GM18907 (cell line): ENCODE measurements around the gene ZKSCAN1.

Source experiments
- ATAC-seq: cut with Tn5 transposase; IDR thresholded peaks from one replicate; pipeline ENCODE4 v1.9.1; 2021; ENCODE audit warnings: mild to moderate bottlenecking, moderate library complexity; ENCODE audit not compliant: unreplicated experiment

The ZKSCAN1 gene

DNA sequence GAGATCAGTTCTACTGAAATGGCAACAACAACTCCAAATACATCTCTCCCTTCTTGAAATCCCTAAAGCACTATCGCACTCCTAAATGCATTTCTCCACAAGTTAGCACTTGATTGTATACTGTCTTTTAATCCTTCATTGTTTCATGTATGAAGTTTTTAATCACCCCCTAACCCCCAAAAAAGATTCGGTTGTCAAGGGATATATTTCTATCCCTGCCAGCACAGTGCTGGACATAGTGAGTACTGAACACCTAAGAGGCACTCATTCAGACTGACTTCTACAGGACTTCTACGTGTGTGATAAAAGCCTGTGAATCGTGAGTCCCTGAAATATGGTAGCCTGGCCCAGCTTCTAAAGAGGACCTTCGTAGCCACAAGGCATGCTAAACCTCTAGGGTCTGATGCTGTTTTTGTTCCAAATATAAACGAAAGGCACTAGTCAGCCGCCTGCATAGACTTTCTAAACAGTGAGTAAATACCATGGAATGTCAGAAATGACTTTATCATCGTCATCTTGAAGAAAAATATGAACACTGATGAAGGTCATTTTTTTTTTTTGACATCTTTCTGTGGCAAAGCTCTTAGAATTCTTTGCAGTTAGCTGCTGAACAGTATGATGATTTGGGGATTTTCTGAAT lies 19.6 kb downstream of the ZKSCAN1 start:
- no peak for ATAC-seq

DNA sequence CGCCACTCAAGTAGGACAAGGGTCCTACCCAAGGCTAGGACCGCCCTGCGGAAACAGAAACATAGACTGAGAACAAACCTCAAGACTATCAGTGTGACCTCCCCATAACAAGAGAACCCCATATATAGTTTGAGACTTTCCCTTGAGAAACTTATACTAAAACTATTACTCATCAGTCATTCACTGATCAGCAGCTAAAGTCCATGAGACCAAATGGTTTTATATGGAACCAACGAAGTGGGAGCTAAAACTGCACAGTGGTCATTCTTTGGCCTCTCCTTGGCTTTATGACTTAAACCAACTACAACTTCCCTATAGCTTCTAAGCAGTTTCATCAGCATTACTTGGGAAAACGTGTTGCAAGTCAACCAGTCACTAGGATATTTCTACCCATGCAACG lies 20.5 kb downstream of the ZKSCAN1 start:
- no peak for ATAC-seq

DNA sequence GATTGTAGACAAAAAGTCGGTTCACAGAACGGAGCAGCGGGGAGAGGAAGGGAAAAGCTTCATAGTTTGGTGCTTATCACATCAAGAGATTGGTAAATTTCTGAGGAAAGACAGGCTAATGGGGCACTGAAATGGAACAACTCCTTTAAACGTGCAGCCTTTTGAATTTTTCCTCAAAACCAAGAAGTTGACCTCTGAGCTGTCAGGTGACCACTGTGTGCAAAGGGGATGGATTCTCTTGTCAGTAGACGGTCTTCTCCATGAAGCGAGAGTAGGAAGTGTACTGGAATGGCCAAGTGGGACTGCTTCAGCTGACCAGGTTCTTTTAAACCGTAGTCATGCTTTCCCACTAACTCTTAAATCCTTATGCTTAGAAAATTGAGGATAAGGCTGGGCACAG lies 22.9 kb downstream of the ZKSCAN1 start:
- ATAC-seq = no peak

DNA sequence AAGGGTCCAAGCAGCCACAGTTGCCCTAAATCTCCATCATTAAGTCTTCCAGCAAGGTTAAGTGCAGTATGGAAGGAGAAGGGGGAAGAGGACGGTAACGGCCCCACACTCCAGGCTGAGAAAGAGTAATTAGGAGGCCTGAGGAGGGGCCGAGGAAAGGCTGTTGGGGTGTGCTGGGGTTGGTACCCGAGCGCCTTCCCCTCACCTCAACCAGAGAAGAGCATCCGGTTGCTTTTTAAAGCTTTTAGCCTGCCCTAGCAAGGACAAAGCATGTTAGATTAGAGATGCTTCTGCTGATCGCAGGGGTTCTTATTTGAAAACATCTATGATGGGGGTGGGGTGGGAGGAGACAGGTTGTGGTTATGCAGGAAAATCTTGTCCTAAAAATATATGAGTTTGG lies 25.2 kb downstream of the ZKSCAN1 start:
- ATAC-seq = no peak

DNA sequence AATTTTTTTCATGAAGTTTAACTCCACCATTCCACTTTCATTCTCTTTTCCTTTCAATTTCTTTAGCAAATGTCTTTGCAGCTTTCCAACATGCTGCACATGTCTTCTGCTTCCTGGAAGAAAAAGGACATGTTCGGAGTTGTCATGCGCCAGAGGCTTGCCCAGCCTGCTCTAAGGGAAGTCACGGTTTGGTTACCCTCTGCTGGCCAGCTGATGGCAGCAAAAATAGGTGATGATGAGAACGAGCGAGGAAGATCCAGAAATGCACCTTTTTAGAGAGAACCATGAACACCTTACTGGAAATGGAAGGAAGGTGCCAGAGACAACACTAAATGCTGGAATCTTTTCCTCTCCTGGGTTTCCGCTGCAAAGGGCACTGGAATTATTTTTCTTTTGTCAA lies 29.3 kb downstream of the ZKSCAN1 start:
- no peak for ATAC-seq

DNA sequence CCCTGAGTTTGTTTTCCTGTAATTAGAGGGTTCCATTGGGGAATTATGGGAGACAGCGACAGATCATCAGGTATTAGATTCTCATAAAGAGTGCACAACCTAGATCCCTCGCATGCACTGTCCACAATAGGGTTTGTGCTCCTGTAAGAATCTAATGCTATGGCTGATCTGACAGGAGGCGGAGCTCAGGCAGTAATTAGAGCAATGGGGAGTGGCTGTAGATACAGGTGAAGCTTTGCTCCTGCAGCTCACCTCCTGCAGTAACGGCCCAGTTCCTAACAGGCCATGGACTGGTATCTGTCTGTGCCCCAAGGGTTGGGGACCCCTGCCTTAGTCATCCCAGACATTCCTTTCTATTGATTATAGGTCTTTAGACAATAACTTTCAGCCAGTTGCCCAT lies 33.3 kb downstream of the ZKSCAN1 start:
- no peak for ATAC-seq

DNA sequence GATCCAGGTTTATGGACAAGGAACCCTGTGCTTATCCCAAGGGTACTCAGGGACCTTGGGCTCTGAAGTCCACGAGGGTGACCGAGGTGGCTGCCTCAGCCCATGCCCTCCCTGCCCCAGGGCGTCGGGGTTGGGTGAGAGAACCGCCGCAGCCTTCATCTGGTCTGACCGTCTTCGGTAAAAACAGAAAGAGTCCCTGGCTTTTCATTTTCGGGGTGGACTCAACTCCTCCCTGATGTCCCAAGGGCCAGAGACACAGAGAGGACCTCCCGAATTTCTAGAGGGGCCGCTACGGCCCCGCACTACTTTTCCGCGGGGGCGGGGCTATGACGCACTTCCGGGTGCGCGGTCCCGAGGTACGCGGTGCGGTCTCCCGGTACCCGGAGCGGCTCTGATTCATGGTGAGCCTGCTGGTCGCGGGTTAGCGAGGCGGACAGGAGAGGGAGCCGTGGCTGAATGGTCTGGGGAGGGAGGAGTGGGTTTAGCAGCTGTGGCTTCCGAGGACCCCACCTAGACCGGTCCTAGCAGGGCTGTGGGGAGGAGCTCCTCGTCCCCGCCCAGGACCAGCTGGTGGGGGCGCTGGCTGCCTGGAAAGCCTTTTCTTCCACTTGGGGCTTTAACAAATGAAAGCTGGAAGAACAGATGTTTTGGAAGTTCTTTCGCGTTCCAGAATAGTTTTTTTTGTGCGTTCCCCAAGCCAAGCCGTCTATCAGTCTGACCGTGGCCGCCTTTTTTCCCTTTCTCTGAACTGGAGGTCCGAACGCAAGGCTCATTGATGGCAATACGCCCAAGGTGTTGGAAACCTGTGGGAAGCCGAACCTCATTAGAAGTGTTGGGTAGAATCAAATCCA lies 34.3 kb downstream of the ZKSCAN1 start, which contains the start of gene ZSCAN21:
Gene ZSCAN21 (plus strand): TSS at position 334 of the 851 bp plus-strand sequence. CDS start 7,233 bp downstream, outside the sequence.
- peak; percentile 81 for ATAC-seq

DNA sequence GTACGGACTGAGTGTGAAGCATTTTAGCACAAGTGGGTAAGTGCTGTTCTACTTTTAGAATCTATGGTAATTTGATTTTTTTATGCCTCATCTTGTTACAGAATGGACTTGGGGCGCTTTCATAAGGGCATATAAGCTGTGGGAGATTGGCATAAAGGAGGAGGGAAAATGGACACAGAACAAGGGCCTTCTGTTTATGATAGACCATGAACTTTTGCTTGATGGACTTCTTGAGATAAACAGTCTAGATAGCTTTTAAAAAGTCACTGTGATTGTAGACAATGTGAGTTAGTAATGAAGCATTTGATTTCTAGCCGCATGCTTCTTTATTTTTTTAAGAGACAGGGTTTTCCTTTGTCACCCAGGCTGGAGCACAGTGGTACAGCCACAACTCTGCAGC lies 36.2 kb downstream of the ZKSCAN1 start:
- ATAC-seq = no peak

DNA sequence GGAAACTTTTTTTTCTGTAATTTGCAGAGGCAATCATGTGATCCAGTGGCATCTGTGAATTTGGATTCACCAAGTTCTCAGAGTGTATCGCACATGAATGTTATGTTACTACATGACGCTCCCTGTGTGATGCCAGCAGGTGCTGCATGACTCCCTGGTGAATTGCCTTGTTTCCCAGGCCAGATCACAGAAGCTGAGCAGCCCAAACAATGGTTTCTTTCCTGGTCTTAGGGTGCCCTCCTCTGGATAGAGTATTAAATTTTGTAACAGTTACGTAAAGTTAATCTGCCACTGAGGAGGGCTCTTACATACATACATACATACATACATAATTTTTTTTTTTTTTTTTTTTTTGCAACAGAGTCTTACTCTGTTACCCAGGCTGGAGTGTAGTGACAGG lies 37.8 kb downstream of the ZKSCAN1 start:
- ATAC-seq = no peak

DNA sequence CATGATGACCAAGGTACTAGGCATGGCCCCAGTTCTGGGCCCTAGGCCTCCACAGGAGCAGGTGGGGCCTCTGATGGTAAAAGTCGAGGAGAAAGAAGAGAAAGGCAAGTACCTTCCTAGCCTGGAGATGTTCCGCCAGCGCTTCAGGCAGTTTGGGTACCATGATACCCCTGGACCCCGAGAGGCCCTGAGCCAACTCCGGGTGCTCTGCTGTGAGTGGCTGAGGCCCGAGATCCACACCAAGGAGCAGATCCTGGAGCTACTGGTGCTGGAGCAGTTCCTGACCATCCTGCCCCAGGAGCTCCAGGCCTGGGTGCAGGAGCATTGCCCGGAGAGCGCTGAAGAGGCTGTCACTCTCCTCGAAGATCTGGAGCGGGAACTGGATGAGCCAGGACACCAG lies 41.6 kb downstream of the ZKSCAN1 start:
- no peak for ATAC-seq

DNA sequence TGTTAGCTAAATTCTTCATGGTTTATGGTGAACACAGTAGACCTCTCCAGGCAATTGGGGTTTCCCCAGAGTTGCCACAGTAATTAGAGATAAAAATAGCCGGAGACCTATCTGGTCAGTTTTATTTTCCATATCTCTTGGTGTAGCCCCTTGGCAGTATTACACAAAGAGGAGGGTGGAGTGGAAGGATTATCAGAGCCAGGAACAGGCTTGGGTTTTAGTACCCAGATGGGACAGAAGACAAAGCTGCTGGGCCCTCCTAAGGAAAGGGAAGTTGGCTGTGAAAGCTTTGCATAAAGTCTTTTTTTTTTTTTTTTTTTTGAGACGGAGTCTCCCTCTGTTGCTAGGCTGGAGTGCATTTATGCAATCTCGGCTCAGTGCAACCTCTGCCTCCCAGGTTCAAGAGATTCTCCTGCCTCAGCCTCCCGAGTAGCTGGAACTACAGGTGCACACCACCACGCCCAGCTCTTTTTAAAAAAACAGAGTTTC lies 43.9 kb downstream of the ZKSCAN1 start:
- no peak for ATAC-seq

DNA sequence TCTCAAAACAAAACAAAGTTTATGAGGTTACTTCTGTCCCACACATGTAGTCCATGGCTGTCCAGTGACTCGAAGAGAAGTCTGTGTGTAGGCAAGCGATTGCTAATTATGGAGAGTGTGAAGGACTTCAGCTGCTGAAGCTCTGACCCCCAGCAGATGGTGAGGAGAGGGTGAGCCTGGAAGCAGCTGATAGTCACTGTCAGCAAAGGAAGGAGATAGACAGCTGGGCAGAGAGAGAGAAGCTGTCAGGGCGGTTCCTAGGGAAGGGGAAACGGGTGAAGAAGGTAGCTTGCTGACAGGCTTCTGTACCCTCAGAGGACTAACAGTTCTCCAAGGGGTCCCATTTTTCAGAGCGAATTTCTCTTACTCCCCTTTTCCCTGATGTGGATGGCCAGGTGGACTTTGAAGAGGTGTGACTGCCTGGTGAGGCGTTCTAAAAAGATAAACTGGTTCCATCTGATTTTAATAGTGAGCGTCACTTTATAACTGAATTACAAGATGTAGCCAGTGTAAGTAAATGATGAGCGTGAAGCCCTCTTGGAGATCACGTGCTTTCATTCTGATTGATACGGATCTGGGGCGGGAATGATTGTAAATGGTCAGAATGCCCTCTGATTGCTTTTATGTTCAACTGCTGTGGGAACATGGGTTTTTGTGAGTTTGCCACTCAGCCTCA lies 46.3 kb downstream of the ZKSCAN1 start:
- no peak for ATAC-seq

DNA sequence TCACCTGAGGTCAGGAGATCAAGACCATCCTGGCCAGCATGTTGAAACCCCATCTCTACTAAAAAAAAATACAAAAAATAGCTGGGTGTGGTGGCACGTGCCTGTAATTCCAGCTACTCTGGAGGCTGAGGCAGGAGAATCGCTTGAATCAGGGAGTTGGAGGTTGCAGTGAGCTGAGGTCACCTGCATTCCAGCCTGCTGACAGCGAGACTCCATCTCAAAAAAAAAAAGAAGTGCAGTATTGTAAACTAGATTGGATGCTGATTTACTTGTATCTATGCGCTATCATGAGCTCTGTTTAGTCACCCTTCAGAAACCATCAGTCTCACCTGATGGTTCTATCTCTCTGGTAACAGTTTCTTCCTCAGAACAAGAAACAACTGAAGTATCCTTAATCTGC lies 48.0 kb downstream of the ZKSCAN1 start:
- no peak for ATAC-seq

DNA sequence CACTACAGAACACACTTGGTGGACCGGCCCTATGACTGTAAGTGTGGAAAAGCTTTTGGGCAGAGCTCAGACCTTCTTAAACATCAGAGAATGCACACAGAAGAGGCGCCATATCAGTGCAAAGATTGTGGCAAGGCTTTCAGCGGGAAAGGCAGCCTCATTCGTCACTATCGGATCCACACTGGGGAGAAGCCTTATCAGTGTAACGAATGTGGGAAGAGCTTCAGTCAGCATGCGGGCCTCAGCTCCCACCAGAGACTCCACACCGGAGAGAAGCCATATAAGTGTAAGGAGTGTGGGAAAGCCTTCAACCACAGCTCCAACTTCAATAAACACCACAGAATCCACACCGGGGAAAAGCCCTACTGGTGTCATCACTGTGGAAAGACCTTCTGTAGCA lies 48.8 kb downstream of the ZKSCAN1 start:
- no peak for ATAC-seq

DNA sequence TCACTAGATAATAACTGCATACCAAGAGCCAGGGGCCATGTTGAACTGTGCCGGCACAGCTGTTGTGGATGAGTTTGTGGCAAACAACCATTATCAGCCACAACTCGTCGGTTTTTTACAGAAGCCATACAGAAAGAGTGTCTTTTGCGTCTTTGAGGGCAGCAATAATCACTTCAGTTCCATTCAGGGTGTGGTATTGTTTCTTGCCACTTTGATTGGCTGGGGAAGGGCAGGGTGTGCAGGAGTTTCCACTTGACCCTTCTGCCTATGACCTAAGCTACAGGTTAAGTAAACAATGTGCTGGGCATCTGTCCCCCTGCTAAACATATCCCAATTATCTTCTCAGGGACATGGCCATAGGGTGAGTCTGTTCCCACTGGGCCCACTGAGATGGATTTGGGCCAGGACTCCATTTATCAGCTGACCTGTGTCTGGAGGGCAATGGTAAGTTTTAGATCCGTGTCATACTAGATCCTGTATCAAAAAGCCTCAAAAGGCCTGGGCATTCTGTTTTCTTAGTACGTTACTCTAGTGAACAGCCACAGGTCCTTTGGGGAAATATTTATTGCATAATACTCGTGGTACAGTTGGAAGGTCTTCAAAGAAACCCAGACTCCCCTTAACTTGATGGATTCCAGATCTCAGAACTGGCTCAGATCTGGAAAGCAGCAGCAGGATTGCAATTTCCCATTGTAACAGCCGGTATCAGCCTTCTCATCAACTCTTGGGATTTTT lies 50.2 kb downstream of the ZKSCAN1 start:
- ATAC-seq = no peak

DNA sequence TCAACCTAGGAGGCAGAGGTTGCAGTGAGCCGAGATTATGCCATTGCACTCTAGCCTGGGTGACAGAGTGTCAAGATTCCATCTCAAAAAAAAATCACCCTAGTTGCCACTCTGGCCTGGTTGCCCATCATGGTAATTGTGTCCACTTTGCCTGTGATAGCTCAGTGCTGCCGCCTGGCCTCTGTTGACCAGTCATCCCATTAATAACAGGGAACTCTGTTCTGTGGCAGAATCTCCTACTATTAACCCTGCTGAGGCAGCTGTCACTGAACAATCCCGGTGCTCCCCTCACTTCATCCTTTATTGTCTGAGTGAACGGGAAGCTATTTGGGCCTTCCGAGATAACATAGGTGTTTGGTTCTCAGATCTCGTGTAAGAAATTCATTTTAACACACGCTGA lies 51.6 kb downstream of the ZKSCAN1 start:
- no peak for ATAC-seq

DNA sequence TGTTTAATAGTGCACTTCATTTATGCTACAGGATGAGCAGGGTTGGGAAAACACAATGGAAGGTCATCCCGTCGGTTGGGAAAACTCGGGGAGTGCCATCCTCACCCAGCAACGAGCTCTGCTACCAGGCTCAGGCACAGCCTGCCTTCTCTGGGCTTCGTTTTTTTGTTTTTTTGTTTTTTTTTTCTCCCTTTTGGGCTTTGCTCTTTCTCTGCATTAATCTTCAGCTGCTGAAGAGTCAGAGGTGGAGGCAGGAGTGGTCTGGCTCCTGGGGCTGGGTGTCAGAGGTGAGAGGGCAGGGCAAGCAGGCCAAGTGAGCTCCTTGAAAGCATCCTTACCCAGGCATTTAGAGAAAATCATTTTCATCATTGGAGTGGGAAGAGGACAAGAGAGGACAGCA lies 54.6 kb downstream of the ZKSCAN1 start:
- ATAC-seq = no peak

DNA sequence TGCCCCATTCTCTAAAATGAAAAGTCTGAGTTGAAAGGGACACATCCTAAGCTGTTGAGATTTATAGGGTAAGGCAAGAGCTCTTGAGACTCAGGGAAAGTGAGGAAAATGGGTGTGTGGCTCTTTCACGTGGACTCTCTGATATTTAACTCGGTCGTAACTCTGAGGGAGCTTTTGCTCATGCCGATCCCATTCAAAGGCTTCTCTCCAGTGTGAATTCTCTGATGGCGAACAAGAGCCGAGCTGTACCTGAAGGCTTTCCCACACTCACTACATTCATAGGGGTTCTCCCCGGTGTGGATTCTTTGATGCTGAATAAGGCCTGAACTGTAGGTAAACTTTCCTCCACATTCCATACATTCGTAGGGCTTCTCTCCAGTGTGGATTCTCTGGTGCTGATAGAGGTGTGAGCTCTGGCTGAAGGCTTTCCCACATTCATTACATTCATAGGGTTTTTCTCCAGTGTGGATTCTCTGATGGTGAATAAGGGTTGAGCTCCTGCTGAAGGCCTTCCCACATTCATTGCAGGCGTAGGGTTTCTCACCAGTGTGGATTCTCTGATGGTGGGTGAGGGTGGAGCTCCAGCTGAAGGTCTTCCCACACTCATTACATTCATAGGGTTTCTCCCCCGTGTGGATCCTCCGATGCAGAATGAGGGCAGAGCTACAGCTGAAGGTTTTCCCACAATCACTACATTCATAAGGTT lies 55.8 kb downstream of the ZKSCAN1 start:
- no peak for ATAC-seq

DNA sequence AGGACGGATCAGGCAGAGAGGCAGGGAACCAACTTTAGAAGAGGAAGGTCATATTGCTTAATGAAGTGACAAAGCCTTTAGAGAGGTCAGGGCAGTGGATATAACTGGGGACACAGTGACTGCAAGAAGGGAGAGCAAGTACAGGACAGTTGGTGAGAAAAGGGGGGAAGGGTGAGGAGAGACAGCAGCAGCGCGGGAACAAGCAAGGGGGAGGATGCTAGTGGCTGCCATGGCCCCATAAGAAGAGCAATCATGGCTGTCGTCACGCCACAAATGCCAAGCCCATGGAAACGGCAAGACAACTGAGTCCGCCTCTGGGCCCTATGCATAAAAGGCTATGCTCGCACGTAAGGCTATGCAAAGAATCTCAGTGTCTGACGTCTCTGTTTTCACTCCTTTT lies 57.1 kb downstream of the ZKSCAN1 start:
- no peak for ATAC-seq

DNA sequence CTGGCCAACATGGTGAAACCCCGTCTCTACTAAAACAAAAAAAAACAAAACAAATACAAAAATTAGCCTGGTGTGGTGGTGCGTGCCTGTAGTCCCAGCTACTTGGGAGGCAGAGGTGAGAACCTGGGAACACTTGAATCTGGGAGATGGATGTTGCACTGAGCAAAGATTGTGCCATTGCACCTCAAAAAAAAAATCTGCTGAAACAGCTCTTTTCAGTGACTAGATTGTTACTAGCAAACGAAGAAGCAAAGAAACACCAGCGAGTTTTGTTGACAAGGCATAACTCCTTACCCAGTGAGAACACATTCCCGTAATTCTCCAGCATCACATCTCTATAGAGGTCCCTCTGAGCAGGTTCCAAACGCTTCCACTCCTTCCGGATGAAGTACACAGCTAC lies 59.4 kb downstream of the ZKSCAN1 start:
- ATAC-seq = no peak
